ENCODE results near the gene SLC23A1. TPM values are rescaled to one million over a fixed set of nuclear protein-coding genes. Genes with fewer than 3 reads are reported as not detected.
"Not testable (repeated sequence)": the region's sequence is repeated elsewhere in the genome, so short reads cannot be mapped to it uniquely, and the experiment has no call there.

SLC23A1 gene
- polyA plus RNA-seq, 1 experiment = not detected

DNA sequence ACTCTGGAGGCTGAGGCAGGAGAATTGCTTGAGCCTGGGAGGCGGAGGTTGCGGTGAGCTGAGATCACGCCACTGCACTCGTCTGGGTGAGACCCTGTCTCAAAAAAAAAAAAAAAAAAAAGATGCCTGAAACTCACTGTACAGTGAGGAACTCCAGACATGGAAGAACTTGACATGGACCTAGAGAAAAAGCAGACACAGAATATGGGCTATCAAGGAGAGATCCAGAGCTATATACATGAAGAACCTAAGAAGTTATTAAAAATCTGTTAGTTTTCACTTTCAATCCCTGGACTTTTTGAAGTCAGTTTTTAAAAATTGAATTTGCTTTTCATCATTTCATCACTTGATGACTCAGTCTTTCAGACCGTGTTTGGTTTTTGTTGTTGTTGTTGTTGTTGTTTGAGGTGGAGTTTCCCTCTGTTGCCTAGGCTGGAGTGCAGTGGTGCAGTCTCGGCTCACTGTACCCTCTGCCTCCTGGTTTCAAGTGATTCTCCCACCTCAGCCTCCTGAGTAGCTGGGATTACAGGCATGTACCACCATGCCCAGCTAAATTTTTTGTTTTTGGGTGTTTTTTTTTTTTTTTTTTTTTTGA is 21.2 kb downstream of the SLC23A1 start:
- Histone ChIP-seq H3K4me3 (ENCODE audit: low read depth, low read length) (no peak overlapping the region), H3K27me3 (ENCODE audit: control insufficient read depth, insufficient read depth, low read length) (no peaks in the 10 kb centered on the region), H3K36me3 (ENCODE audit: control insufficient read depth, insufficient read depth, low read length) (peaks cover 7% of the 10 kb centered on the region)
- ChIA-PET POLR2A (interaction anchor here (0.6 kb wide), 1 partner anchor 326 kb away, joined by 5 read pairs; no protein-coding TSS in a partner anchor), CTCF (no interaction called here)
- TF ChIP-seq, protein P1, sequence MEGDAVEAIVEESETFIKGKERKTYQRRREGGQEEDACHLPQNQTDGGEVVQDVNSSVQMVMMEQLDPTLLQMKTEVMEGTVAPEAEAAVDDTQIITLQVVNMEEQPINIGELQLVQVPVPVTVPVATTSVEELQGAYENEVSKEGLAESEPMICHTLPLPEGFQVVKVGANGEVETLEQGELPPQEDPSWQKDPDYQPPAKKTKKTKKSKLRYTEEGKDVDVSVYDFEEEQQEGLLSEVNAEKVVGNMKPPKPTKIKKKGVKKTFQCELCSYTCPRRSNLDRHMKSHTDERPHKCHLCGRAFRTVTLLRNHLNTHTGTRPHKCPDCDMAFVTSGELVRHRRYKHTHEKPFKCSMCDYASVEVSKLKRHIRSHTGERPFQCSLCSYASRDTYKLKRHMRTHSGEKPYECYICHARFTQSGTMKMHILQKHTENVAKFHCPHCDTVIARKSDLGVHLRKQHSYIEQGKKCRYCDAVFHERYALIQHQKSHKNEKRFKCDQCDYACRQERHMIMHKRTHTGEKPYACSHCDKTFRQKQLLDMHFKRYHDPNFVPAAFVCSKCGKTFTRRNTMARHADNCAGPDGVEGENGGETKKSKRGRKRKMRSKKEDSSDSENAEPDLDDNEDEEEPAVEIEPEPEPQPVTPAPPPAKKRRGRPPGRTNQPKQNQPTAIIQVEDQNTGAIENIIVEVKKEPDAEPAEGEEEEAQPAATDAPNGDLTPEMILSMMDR (IDR thresholded peaks at IDR 0.05; ENCODE audit: insufficient read depth, low read depth, low read length) = no peak
- no peak for DNase-seq (ENCODE audit: low read depth)

- TF ChIP-seq, protein P1 (IDR thresholded peaks at IDR 0.05; ENCODE audit: insufficient read depth, low read depth, low read length) = no peak
- POLR2A ChIA-PET = no interaction called here
- Histone ChIP-seq H3K4me3 (ENCODE audit: low read depth, low read length) (no peak overlapping the region), H3K27me3 (ENCODE audit: control insufficient read depth, insufficient read depth, low read length) (no peaks in the 10 kb centered on the region), H3K36me3 (ENCODE audit: control insufficient read depth, insufficient read depth, low read length) (peaks cover 4% of the 10 kb centered on the region)
- no peak for DNase-seq (ENCODE audit: low read depth)
- CTCF ChIA-PET = interaction anchor here (1.0 to 1.3 kb wide), 2 partner anchors 9 to 14 kb away, joined by 3 read pairs; no protein-coding TSS in a partner anchor
These were observed 22.7 kb downstream of the SLC23A1 start for GRCh38 chr5:139360384-139360783.

DNA sequence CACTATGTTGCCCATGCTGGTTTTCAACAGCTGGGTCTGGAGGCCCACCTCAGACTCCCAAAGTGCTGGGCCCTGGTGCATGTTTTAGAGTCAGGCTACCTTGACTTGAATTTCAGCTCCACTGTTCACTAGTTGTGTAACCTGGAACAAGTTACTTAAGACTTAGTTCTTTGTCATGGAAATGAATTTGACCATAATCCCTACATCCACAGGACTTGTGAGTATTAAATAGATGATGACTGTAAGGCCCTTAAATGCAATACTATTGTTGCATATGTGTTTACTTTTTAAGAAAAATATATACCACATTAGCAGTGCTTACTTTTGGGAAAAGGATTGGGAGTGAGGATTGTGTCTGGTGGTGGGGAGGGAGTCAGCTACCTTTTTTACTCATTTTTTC is 25.0 kb downstream of the SLC23A1 start:
- TF ChIP-seq, protein P1 (IDR thresholded peaks at IDR 0.05; ENCODE audit: insufficient read depth, low read depth, low read length) = no peak
- ChIA-PET CTCF (no interaction called here), POLR2A (no interaction called here)
- Histone ChIP-seq H3K36me3 (ENCODE audit: control insufficient read depth, insufficient read depth, low read length) (0 out of 2 replicates have a peak, but pooled peaks cover 1% of the 10 kb centered on the region), H3K27me3 (ENCODE audit: control insufficient read depth, insufficient read depth, low read length) (no peaks in the 10 kb centered on the region), H3K4me3 (ENCODE audit: low read depth, low read length) (no peak overlapping the region)
- no peak for DNase-seq (ENCODE audit: low read depth)

DNA sequence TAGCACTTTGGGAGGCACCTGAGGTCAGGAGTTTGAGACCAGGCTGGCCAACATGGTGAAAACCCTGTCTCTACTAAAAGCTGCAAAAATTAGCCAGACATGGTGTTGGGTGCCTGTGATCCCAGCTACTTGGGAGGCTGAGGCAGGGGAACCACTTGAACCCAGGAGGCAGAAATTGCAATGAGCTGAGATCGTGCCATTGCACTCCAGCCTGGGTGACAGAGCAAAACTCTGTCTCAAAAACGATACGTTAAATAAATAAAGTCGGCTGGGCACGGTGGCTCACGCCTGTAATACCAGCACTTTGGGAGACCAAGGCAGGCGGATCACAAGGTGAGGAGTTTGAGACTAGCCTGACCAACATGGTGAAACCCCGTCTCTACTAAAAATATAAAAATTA is 27.2 kb downstream of the SLC23A1 start:
- H3K4me3 ChIP-seq (ENCODE audit: low read depth, low read length); POLR2A ChIA-PET; H3K27me3 ChIP-seq (ENCODE audit: control insufficient read depth, insufficient read depth, low read length); DNase-seq (ENCODE audit: low read depth); H3K36me3 ChIP-seq (ENCODE audit: control insufficient read depth, insufficient read depth, low read length): not testable (repeated sequence)
- CTCF ChIA-PET = interaction anchor here (1.6 kb wide), 1 partner anchor 14 kb away, joined by 6 read pairs; the partner anchor contains the start of gene PAIP2

DNA sequence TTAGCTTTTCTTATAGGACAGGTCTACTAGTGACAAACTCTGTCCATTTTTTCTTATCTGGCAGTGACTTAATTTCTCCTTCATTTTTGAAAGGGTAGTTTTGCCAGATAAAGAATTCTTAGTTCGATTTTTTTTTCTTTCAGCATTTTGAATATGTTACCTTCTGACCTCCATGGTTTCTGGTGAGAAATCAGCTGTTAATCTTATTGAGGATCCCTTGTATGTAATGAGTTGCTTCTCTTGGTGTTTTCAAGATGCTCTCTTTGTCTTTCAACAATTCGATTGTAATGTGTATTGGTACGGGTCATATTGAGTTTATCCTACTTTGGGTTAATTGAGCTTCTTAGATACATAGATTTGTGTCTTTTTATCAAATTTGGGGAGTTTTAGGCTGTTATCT is 28.9 kb downstream of the SLC23A1 start:
- Histone ChIP-seq H3K27me3 (ENCODE audit: control insufficient read depth, insufficient read depth, low read length) (no peaks in the 10 kb centered on the region), H3K4me3 (ENCODE audit: low read depth, low read length) (no peak overlapping the region), H3K36me3 (ENCODE audit: control insufficient read depth, insufficient read depth, low read length) (0 out of 2 replicates have a peak, but pooled peaks cover 1% of the 10 kb centered on the region)
- CTCF ChIA-PET = interaction anchor here (1.2 to 1.4 kb wide), 2 partner anchors 13 to 60 kb away, joined by 3 to 4 read pairs; partner anchors contain the start of gene PAIP2
- POLR2A ChIA-PET = no interaction called here
- no peak for DNase-seq (ENCODE audit: low read depth)
- TF ChIP-seq, protein P1 (IDR thresholded peaks at IDR 0.05; ENCODE audit: insufficient read depth, low read depth, low read length) = no peak

- H3K36me3 ChIP-seq (ENCODE audit: control insufficient read depth, insufficient read depth, low read length); POLR2A ChIA-PET; DNase-seq (ENCODE audit: low read depth); CTCF ChIA-PET; H3K27me3 ChIP-seq (ENCODE audit: control insufficient read depth, insufficient read depth, low read length); H3K4me3 ChIP-seq (ENCODE audit: low read depth, low read length): not testable (repeated sequence)
These were observed 35.2 kb downstream of the SLC23A1 start for GRCh38 chr5:139347863-139348262.

- DNase-seq (ENCODE audit: low read depth); H3K4me3 ChIP-seq (ENCODE audit: low read depth, low read length); CTCF ChIA-PET; POLR2A ChIA-PET; H3K36me3 ChIP-seq (ENCODE audit: control insufficient read depth, insufficient read depth, low read length); H3K27me3 ChIP-seq (ENCODE audit: control insufficient read depth, insufficient read depth, low read length): not testable (repeated sequence)
These were observed 37.7 kb downstream of the SLC23A1 start for GRCh38 chr5:139345442-139345841.

All from BJ (cell line).